H9 (cell line): Measurements from ENCODE around the gene CES2. TPM values are rescaled to one million over a fixed set of nuclear protein-coding genes. Genes with fewer than 3 reads are reported as not detected.
"Not testable (repeated sequence)": the region's sequence is repeated elsewhere in the genome, so short reads cannot be mapped to it uniquely, and the experiment has no call there.

Experiments
- DNase-seq: peaks from one replicate; pipeline ENCODE4 v3.0.0-alpha.2; 2017
- H2AFZ ChIP-seq: one replicate; pipeline ENCODE4 v1.6.1; 2013; ENCODE audit warnings: mild to moderate bottlenecking, low read length, control low read depth, moderate library complexity
- H2AK5ac ChIP-seq: 2 replicates; pipeline ENCODE4 v1.6.1; 2013; ENCODE audit warnings: low read length, control low read depth, mixed read lengths; ENCODE audit not compliant: insufficient read length
- H2BK120ac ChIP-seq: one replicate; pipeline ENCODE4 v1.6.1; 2013; ENCODE audit warnings: low read depth, mild to moderate bottlenecking, low read length, control low read depth, inconsistent platforms; ENCODE audit not compliant: poor library complexity, severe bottlenecking
- H2BK12ac ChIP-seq: 2 replicates; pipeline ENCODE4 v1.6.1; 2013; ENCODE audit warnings: low read length, control low read depth, mixed read lengths, low read depth; ENCODE audit not compliant: insufficient read length
- H2BK15ac ChIP-seq: 2 replicates; pipeline ENCODE4 v1.6.1; 2013; ENCODE audit warnings: low read depth, low read length, control low read depth
- H2BK20ac ChIP-seq: one replicate; pipeline ENCODE4 v1.6.1; 2013; ENCODE audit warnings: low read depth, mild to moderate bottlenecking, low read length, control low read depth, inconsistent platforms; ENCODE audit not compliant: poor library complexity, severe bottlenecking
- H2BK5ac ChIP-seq: 2 replicates; pipeline ENCODE4 v1.6.1; 2013; ENCODE audit warnings: low read length, control low read depth, mixed read lengths; ENCODE audit not compliant: insufficient read length
- H3K14ac ChIP-seq: 2 replicates; pipeline ENCODE4 v1.6.1; 2013; ENCODE audit warnings: low read length, control low read depth; ENCODE audit not compliant: insufficient read depth
- H3K18ac ChIP-seq: 2 replicates; pipeline ENCODE4 v1.6.1; 2013; ENCODE audit warnings: low read depth, mild to moderate bottlenecking, mixed read lengths, low read length, control low read depth; ENCODE audit not compliant: insufficient read length
- H3K23ac ChIP-seq: 2 replicates; pipeline ENCODE4 v1.6.1; 2013; ENCODE audit warnings: low read length, control low read depth, mixed read lengths, low read depth; ENCODE audit not compliant: insufficient read length
- H3K23me2 ChIP-seq: 2 replicates; pipeline ENCODE4 v1.6.1; 2013; ENCODE audit warnings: low read depth, mild to moderate bottlenecking, mixed read lengths, low read length, control low read depth; ENCODE audit not compliant: insufficient read length, poor library complexity, severe bottlenecking
- H3K27ac ChIP-seq: 2 replicates; pipeline ENCODE4 v1.5.1; 2013; ENCODE audit warnings: low read length, control low read depth, mixed read lengths, low read depth; ENCODE audit not compliant: insufficient read length
- H3K27me3 ChIP-seq: 2 replicates; pipeline ENCODE4 v1.6.1; 2013; ENCODE audit warnings: low read length, control low read depth, inconsistent platforms; ENCODE audit not compliant: insufficient read depth
- H3K4ac ChIP-seq: 2 replicates; pipeline ENCODE4 v1.6.1; 2013; ENCODE audit warnings: low read depth, mild to moderate bottlenecking, control low read depth, inconsistent platforms, low read length, moderate library complexity
- H3K4me1 ChIP-seq: 2 replicates; pipeline ENCODE4 v1.6.1; 2013; ENCODE audit warnings: low read length, control low read depth, inconsistent platforms; ENCODE audit not compliant: insufficient read depth
- H3K4me2 ChIP-seq: 2 replicates; pipeline ENCODE4 v1.6.1; 2013; ENCODE audit warnings: low read length, control low read depth, mixed read lengths; ENCODE audit not compliant: insufficient read length, insufficient read depth
- H3K56ac ChIP-seq: 2 replicates; pipeline ENCODE4 v1.6.1; 2013; ENCODE audit warnings: low read depth, mild to moderate bottlenecking, mixed read lengths, low read length, control low read depth; ENCODE audit not compliant: insufficient read length
- H3K79me1 ChIP-seq: 2 replicates; pipeline ENCODE4 v1.6.1; 2013; ENCODE audit warnings: low read depth, mild to moderate bottlenecking, moderate library complexity, low read length, control low read depth, inconsistent platforms; ENCODE audit not compliant: insufficient read depth, poor library complexity, severe bottlenecking
- H3K79me2 ChIP-seq: 2 replicates; pipeline ENCODE4 v1.6.1; 2013; ENCODE audit warnings: low read length, control low read depth, inconsistent platforms; ENCODE audit not compliant: insufficient read depth
- H3K9ac ChIP-seq: 2 replicates; pipeline ENCODE4 v1.6.1; 2013; ENCODE audit warnings: low read length, control low read depth, mixed read lengths; ENCODE audit not compliant: insufficient read length; ENCODE audit errors: extremely low read depth
- H3K9me3 ChIP-seq: one replicate; pipeline ENCODE4 v1.6.1; 2013; ENCODE audit warnings: low read depth, low read length, inconsistent platforms; ENCODE audit not compliant: control insufficient read depth
- H3T11ph ChIP-seq: one replicate; pipeline ENCODE4 v1.6.1; 2013; ENCODE audit warnings: mild to moderate bottlenecking, low read length, control low read depth, inconsistent platforms
- H4K20me1 ChIP-seq: one replicate; pipeline ENCODE4 v1.6.1; 2013; ENCODE audit not compliant: control insufficient read depth, insufficient read length, insufficient read depth
- H4K5ac ChIP-seq: 2 replicates; pipeline ENCODE4 v1.6.1; 2013; ENCODE audit warnings: low read depth, mild to moderate bottlenecking, mixed read lengths, low read length, control low read depth; ENCODE audit not compliant: insufficient read length
- H4K8ac ChIP-seq: replicated peaks from 2 replicates; pipeline ENCODE4 v1.6.1; 2013; ENCODE audit warnings: low read length, control low read depth, mixed read lengths, low read depth; ENCODE audit not compliant: insufficient read length
- H4K91ac ChIP-seq: 2 replicates; pipeline ENCODE4 v1.6.1; 2013; ENCODE audit warnings: low read depth, mild to moderate bottlenecking, moderate library complexity, mixed read lengths, low read length, control low read depth; ENCODE audit not compliant: insufficient read length
- H3K27ac Mint-ChIP-seq, 3 experiments: 2 replicates in 2 of 3; 3 replicates in 1 of 3; pipeline ENCODE4 v1.8.0; 2020 to 2021; ENCODE audit warnings: mixed read lengths in 3 of 3, mild to moderate bottlenecking in 1 of 3, moderate library complexity in 1 of 3
- H3K27me3 Mint-ChIP-seq: 2 replicates; pipeline ENCODE4 v1.8.0; 2021; ENCODE audit warnings: low read depth, mild to moderate bottlenecking, moderate library complexity, mixed read lengths
- H3K36me3 Mint-ChIP-seq, 3 experiments: 2 replicates in 2 of 3; 3 replicates in 1 of 3; pipeline ENCODE4 v1.8.0; 2020 to 2021; ENCODE audit warnings: low read depth in 3 of 3, mixed read lengths in 3 of 3; ENCODE audit not compliant: insufficient read depth in 1 of 3
- H3K4me1 Mint-ChIP-seq, 2 experiments: 2 replicates each; pipeline ENCODE4 v1.8.0; 2020; ENCODE audit warnings: mixed read lengths in 2 of 2
- H3K4me3 Mint-ChIP-seq, 2 experiments: 2 replicates in 1 of 2; 3 replicates in 1 of 2; pipeline ENCODE4 v1.8.0; 2020 to 2021; ENCODE audit warnings: mild to moderate bottlenecking in 2 of 2, mixed read lengths in 2 of 2, moderate library complexity in 1 of 2
- H3K9me3 Mint-ChIP-seq, 2 experiments: 2 replicates in 1 of 2; 3 replicates in 1 of 2; pipeline ENCODE4 v1.8.0; 2020; ENCODE audit warnings: mild to moderate bottlenecking in 2 of 2, mixed read lengths in 2 of 2, moderate library complexity in 1 of 2
- CTCF ChIP-seq: fragments of 200-600 bp; sonication (generic); conservative IDR thresholded peaks from 3 replicates; pipeline ENCODE4 v1.8.0; 2021; ENCODE audit warnings: antibody characterized with exemption, mild to moderate bottlenecking
- WGBS: extraction: QIAGEN DNeasy Blood & Tissue Kit; methylation state at CpG from one replicate; pipeline ENCODE4 v1.1.7; 2013; ENCODE audit warnings: missing lambda C conversion rate, low lambda C conversion rate, mixed read lengths; ENCODE audit not compliant: insufficient read length; ENCODE audit errors: extremely low coverage; 5-methylcytosine and 5-hydroxymethylcytosine counted together
- total RNA-seq: library from RNA; stranded (reverse); gene quantifications from 2 replicates; pipeline ENCODE4 v1.2.1, GENCODE V29; 2021

Gene CES2
- total RNA-seq, 1 experiment from 2014 or later: 28.2 TPM

GRCh38 chr16:66991545-66992077 is 56.3 kb downstream of the CES2 start:
- Histone ChIP-seq H3K79me1 (no peaks in the 10 kb centered on the region), H3K4me1 (no peaks in the 10 kb centered on the region), H4K91ac (no peak overlapping the region), H2BK15ac (no peak overlapping the region), H3T11ph (no peak overlapping the region), H3K79me2 (no peaks in the 10 kb centered on the region), H3K9ac (no peak overlapping the region), H3K4me2 (no peak overlapping the region), H3K4ac (no peak overlapping the region), H3K56ac (no peak overlapping the region), H2AK5ac (no peak overlapping the region), H2BK120ac (no peak overlapping the region), H3K27me3 (no peaks in the 10 kb centered on the region), H3K23me2 (no peaks in the 10 kb centered on the region), H2AFZ (no peak overlapping the region), H4K5ac (no peak overlapping the region), H4K8ac (no peak overlapping the region), H4K20me1 (no peaks in the 10 kb centered on the region), H3K18ac (no peak overlapping the region), H3K9me3 (no peaks in the 10 kb centered on the region), H3K14ac (no peak overlapping the region), H2BK12ac (no peak overlapping the region), H3K23ac (no peak overlapping the region), H3K27ac (no peak overlapping the region), H2BK5ac (no peak overlapping the region), H2BK20ac (no peak overlapping the region)
- peaks cover 11% of the 10 kb centered on the region for H3K27me3 Mint-ChIP-seq
- no peak for DNase-seq
- H3K4me1 Mint-ChIP-seq: no peaks in the 10 kb centered on the region
- no peaks in the 10 kb centered on the region for H3K36me3 Mint-ChIP-seq
- no CpG with 5 or more reads among the region's 2 CpGs for WGBS
- no peak for TF ChIP-seq CTCF
- H3K27ac Mint-ChIP-seq: no peak overlapping the region
- H3K9me3 Mint-ChIP-seq: no peaks in the 10 kb centered on the region
- no peak overlapping the region for H3K4me3 Mint-ChIP-seq

- not testable (repeated sequence) for H3K36me3 Mint-ChIP-seq, H3T11ph ChIP-seq, H2BK15ac ChIP-seq, H3K18ac ChIP-seq, H3K9me3 ChIP-seq, H3K27me3 ChIP-seq, H3K4me1 Mint-ChIP-seq, H4K8ac ChIP-seq, H3K9ac ChIP-seq, H3K4me3 Mint-ChIP-seq, H3K9me3 Mint-ChIP-seq, H4K20me1 ChIP-seq, H3K79me2 ChIP-seq, DNase-seq, H3K4me1 ChIP-seq, H3K79me1 ChIP-seq, H3K14ac ChIP-seq, H3K27ac ChIP-seq, H2BK12ac ChIP-seq, H4K5ac ChIP-seq, H3K23ac ChIP-seq, H3K4me2 ChIP-seq, H2AK5ac ChIP-seq, H2BK120ac ChIP-seq, H4K91ac ChIP-seq, H3K27ac Mint-ChIP-seq, H3K23me2 ChIP-seq, H2AFZ ChIP-seq, H3K56ac ChIP-seq, H3K4ac ChIP-seq, H2BK20ac ChIP-seq, H2BK5ac ChIP-seq
- peaks cover 22% of the 10 kb centered on the region for H3K27me3 Mint-ChIP-seq
- no CpG with 5 or more reads among the region's 12 CpGs for WGBS
Observed at GRCh38 chr16:66993558-66993957, 58.2 kb downstream of the CES2 start.
